Measurements from ENCODE around the gene BANF2. TPM values are rescaled to one million over a fixed set of nuclear protein-coding genes. Genes with fewer than 3 reads are reported as not detected.

BANF2 gene
- total RNA-seq, 1 experiment from 2014 or later, result not detected

DNA sequence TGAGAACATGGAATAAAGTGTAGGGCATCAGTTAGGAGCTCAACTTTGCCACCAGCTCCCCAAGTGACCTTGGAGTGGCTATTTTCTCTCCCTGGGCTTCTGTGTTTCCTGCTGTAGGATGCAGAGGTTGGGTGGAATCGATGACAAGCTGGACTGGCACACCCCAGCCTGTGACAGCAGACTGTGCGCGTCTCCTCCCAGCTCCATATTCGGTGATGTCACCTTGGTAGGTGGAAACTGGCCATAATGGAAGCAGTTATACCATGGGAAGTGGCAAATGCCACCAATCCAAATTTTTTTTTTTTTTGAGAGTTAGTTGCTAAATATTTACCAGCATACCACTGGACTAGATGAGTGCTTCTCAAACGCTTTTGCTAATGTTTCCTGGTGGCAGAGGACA is 85.2 kb downstream of the BANF2 start:
- H3K56ac ChIP-seq (ENCODE audit: insufficient read length, low read depth, low read length), result no peak overlapping the region
- Mint-ChIP-seq H3K9me3 (peaks cover 6 to 8% of the 10 kb centered on the region in 2 experiments; a peak in 4 of 5 replicates), H3K36me3 (ENCODE audit: insufficient read depth in 1 of 3, low read depth in 3 of 3) (peaks cover 3 to 10% (median 3%) of the 10 kb centered on the region in 3 experiments; a peak in 5 of 7 replicates), H3K4me3 (no peak overlapping the region), H3K4me1 (peaks cover 7 to 9% of the 10 kb centered on the region in 2 experiments), H3K27me3 (ENCODE audit: low read depth) (no peaks in the 10 kb centered on the region; the same call in 1 of the 2 replicates), H3K27ac (no peak overlapping the region)
- no peaks in the 10 kb centered on the region for H4K20me1 ChIP-seq (ENCODE audit: control insufficient read depth, insufficient read depth, insufficient read length)
- no peaks in the 10 kb centered on the region for H3K27me3 ChIP-seq (ENCODE audit: insufficient read depth, low read length)
- H4K91ac ChIP-seq (ENCODE audit: insufficient read length, low read depth, low read length), result no peak overlapping the region
- H2AFZ ChIP-seq (ENCODE audit: low read length), result no peak overlapping the region
- H3K9ac ChIP-seq (ENCODE audit: extremely low read depth, insufficient read length, low read length), result no peak overlapping the region
- H3K18ac ChIP-seq (ENCODE audit: insufficient read length, low read depth, low read length), result no peak overlapping the region
- no peaks in the 10 kb centered on the region for H3K4me1 ChIP-seq (ENCODE audit: insufficient read depth, low read length)
- no peaks in the 10 kb centered on the region for H3K79me2 ChIP-seq (ENCODE audit: insufficient read depth, low read length)
- H3K23me2 ChIP-seq (ENCODE audit: insufficient read length, low read depth, low read length, poor library complexity, severe bottlenecking), result no peaks in the 10 kb centered on the region
- H3K14ac ChIP-seq (ENCODE audit: insufficient read depth, low read length), result no peak overlapping the region
- TF ChIP-seq, protein P1, sequence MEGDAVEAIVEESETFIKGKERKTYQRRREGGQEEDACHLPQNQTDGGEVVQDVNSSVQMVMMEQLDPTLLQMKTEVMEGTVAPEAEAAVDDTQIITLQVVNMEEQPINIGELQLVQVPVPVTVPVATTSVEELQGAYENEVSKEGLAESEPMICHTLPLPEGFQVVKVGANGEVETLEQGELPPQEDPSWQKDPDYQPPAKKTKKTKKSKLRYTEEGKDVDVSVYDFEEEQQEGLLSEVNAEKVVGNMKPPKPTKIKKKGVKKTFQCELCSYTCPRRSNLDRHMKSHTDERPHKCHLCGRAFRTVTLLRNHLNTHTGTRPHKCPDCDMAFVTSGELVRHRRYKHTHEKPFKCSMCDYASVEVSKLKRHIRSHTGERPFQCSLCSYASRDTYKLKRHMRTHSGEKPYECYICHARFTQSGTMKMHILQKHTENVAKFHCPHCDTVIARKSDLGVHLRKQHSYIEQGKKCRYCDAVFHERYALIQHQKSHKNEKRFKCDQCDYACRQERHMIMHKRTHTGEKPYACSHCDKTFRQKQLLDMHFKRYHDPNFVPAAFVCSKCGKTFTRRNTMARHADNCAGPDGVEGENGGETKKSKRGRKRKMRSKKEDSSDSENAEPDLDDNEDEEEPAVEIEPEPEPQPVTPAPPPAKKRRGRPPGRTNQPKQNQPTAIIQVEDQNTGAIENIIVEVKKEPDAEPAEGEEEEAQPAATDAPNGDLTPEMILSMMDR (conservative IDR thresholded peaks at IDR 0.05), result no peak
- no CpG with 5 or more reads among the region's 5 CpGs for WGBS (ENCODE audit: extremely low coverage, insufficient read length, low lambda C conversion rate)
- H2BK15ac ChIP-seq (ENCODE audit: low read depth, low read length), result no peak overlapping the region
- no peak for DNase-seq
- H3K27ac ChIP-seq (ENCODE audit: insufficient read length, low read depth, low read length), result no peak overlapping the region
- no peak overlapping the region for H4K8ac ChIP-seq (replicated peaks; ENCODE audit: insufficient read length, low read depth, low read length)
- no peak overlapping the region for H2BK5ac ChIP-seq (ENCODE audit: insufficient read length, low read length)
- no peak overlapping the region for H2AK5ac ChIP-seq (ENCODE audit: insufficient read length, low read length)
- no peak overlapping the region for H3K4me2 ChIP-seq (ENCODE audit: insufficient read depth, insufficient read length, low read length)
- H3K23ac ChIP-seq (ENCODE audit: insufficient read length, low read depth, low read length), result no peak overlapping the region
- H2BK12ac ChIP-seq (ENCODE audit: insufficient read length, low read depth, low read length), result no peak overlapping the region
- H2BK20ac ChIP-seq (ENCODE audit: low read depth, low read length, poor library complexity, severe bottlenecking), result no peak overlapping the region
- no peaks in the 10 kb centered on the region for H3K9me3 ChIP-seq (ENCODE audit: control insufficient read depth, low read depth, low read length)
- H3T11ph ChIP-seq (ENCODE audit: low read length), result no peak overlapping the region
- no peak overlapping the region for H2BK120ac ChIP-seq (ENCODE audit: low read depth, low read length, poor library complexity, severe bottlenecking)
- no peak overlapping the region for H4K5ac ChIP-seq (ENCODE audit: insufficient read length, low read depth, low read length)
- H3K79me1 ChIP-seq (ENCODE audit: insufficient read depth, low read depth, low read length, poor library complexity, severe bottlenecking), result no peaks in the 10 kb centered on the region
- H3K4ac ChIP-seq (ENCODE audit: low read depth, low read length), result no peak overlapping the region

Other genes starting within 250 kb of the BANF2 start
- gene BFSP1, start 168.6 kb upstream of the BANF2 start, total RNA-seq (2021), result 8.6 and 9.4 TPM in 2 replicates
- gene DSTN, start 129.9 kb upstream of the BANF2 start, total RNA-seq (2021), result 145 and 148 TPM in 2 replicates
- 89.8 and 97.8 TPM in 2 replicates for gene RRBP1, start 17.7 kb upstream of the BANF2 start, total RNA-seq (2021)